Measurements from ENCODE around the gene ARID5B.
A peak's percentile ranks its signal among the peaks of the same experiment; 100 is the strongest.

ARID5B gene

GRCh38 chr10:61992059-61992460, 90.6 kb downstream of the ARID5B start:
- no peak for DNase-seq

- DNase-seq: peak; percentile 85
Observed at GRCh38 chr10:61992671-61993668, 91.5 kb downstream of the ARID5B start.

GRCh38 chr10:61993711-61994401, 92.4 kb downstream of the ARID5B start:
- no peak for DNase-seq

GRCh38 chr10:61994405-61995219, 93.1 kb downstream of the ARID5B start:
- no peak for DNase-seq

- no peak for DNase-seq
Observed at GRCh38 chr10:61995220-61995503, 93.7 kb downstream of the ARID5B start.

- DNase-seq: no peak
Observed at GRCh38 chr10:61998937-61999336, 97.4 kb downstream of the ARID5B start.

GRCh38 chr10:62000037-62000603, 98.6 kb downstream of the ARID5B start:
- peak; percentile 83 for DNase-seq

GRCh38 chr10:62000726-62001125, 99.2 kb downstream of the ARID5B start:
- DNase-seq: no peak

- DNase-seq: no peak
Observed at GRCh38 chr10:62001898-62002297, 100.4 kb downstream of the ARID5B start.

- no peak for DNase-seq
Observed at GRCh38 chr10:62002753-62003152, 101.3 kb downstream of the ARID5B start.

- DNase-seq: no peak
Observed at GRCh38 chr10:62004042-62004441, 102.5 kb downstream of the ARID5B start.

- no peak for DNase-seq
Observed at GRCh38 chr10:62005281-62005680, 103.8 kb downstream of the ARID5B start.

- DNase-seq: no peak
Observed at GRCh38 chr10:62005687-62006086, 104.2 kb downstream of the ARID5B start.

- DNase-seq: no peak
Observed at GRCh38 chr10:62007145-62007544, 105.6 kb downstream of the ARID5B start.

- no peak for DNase-seq
Observed at GRCh38 chr10:62008196-62008595, 106.7 kb downstream of the ARID5B start.

- no peak for DNase-seq
Observed at GRCh38 chr10:62008946-62009345, 107.4 kb downstream of the ARID5B start.

GRCh38 chr10:62010366-62010765, 108.9 kb downstream of the ARID5B start:
- no peak for DNase-seq

- DNase-seq: no peak
Observed at GRCh38 chr10:62011558-62011957, 110.1 kb downstream of the ARID5B start.

- DNase-seq: no peak
Observed at GRCh38 chr10:62012318-62012717, 110.8 kb downstream of the ARID5B start.

- no peak for DNase-seq
Observed at GRCh38 chr10:62014510-62014909, 113.0 kb downstream of the ARID5B start.

GRCh38 chr10:62015994-62016393, 114.5 kb downstream of the ARID5B start:
- DNase-seq: no peak

- peak; percentile 61 for DNase-seq
Observed at GRCh38 chr10:62016623-62017490, 115.4 kb downstream of the ARID5B start.

All from CD4-positive, alpha-beta T cell treated with Interleukin-15 for 1 hour (primary cell).